GM18499 (cell line): ENCODE data around the gene RBM3.
A peak's percentile ranks its signal among the peaks of the same experiment; 100 is the strongest.
"Not testable (repeated sequence)": the region's sequence is repeated elsewhere in the genome, so short reads cannot be mapped to it uniquely, and the experiment has no call there.

ENCODE experiments used
- ATAC-seq: cut with Tn5 transposase; IDR thresholded peaks from one replicate; pipeline ENCODE4 v1.9.1; 2021; ENCODE audit warnings: moderate number of reproducible peaks; ENCODE audit not compliant: insufficient read depth, unreplicated experiment

The RBM3 gene

GRCh38 chrX:48574270-48575266 is at the start of gene RBM3:
RBM3 (plus strand) TSS chrX:48574484; CDS start chrX:48575181, 697 bp downstream.
- ATAC-seq = peak; percentile 50

- not testable (repeated sequence) for ATAC-seq
These were observed 48.4 kb upstream of the RBM3 start for GRCh38 chrX:48525853-48526252.

GRCh38 chrX:48530736-48531135 is 43.5 kb upstream of the RBM3 start:
- no peak for ATAC-seq

- no peak for ATAC-seq
These were observed 42.8 kb upstream of the RBM3 start for GRCh38 chrX:48531358-48531959.

GRCh38 chrX:48532161-48532560 is 42.1 kb upstream of the RBM3 start:
- ATAC-seq = no peak

GRCh38 chrX:48533165-48533564 is 41.1 kb upstream of the RBM3 start:
- ATAC-seq = no peak

GRCh38 chrX:48538641-48539344 is 35.5 kb upstream of the RBM3 start:
- ATAC-seq = no peak

- ATAC-seq = peak; percentile 44
These were observed 34.8 kb upstream of the RBM3 start, which contains the start of gene TBC1D25 for GRCh38 chrX:48539345-48540027. TBC1D25 (plus strand) TSS chrX:48539714; CDS start chrX:48539798, 84 bp downstream.

- ATAC-seq = no peak
These were observed 34.3 kb upstream of the RBM3 start for GRCh38 chrX:48540028-48540375.

- ATAC-seq = no peak
These were observed 33.8 kb upstream of the RBM3 start for GRCh38 chrX:48540480-48540879.

- no peak for ATAC-seq
These were observed 33.0 kb upstream of the RBM3 start for GRCh38 chrX:48541140-48541814.

GRCh38 chrX:48548871-48549270 is 25.4 kb upstream of the RBM3 start:
- no peak for ATAC-seq

- not testable (repeated sequence) for ATAC-seq
These were observed 18.5 kb upstream of the RBM3 start for GRCh38 chrX:48555731-48556325.

GRCh38 chrX:48558271-48558670 is 16.0 kb upstream of the RBM3 start:
- no peak for ATAC-seq

- ATAC-seq = no peak
These were observed 14.6 kb upstream of the RBM3 start for GRCh38 chrX:48559636-48560035.

- ATAC-seq = no peak
These were observed 14.2 kb upstream of the RBM3 start for GRCh38 chrX:48560056-48560455.

GRCh38 chrX:48560681-48561080 is 13.6 kb upstream of the RBM3 start:
- no peak for ATAC-seq

- peak; percentile 24 for ATAC-seq
These were observed 4.3 kb upstream of the RBM3 start for GRCh38 chrX:48569958-48570357.

GRCh38 chrX:48573690-48574269 is 504 bp upstream of the RBM3 start:
- ATAC-seq = no peak
